ENCODE data around the gene SMPD3. TPM values are rescaled to one million over a fixed set of nuclear protein-coding genes. Genes with fewer than 3 reads are reported as not detected.

The SMPD3 gene
- total and polyA plus RNA-seq, 8 donors = 0.79 to 3.7 (median 2.8) TPM

GRCh38 chr16:68356249-68356918, 91.9 kb downstream of the SMPD3 start:
- TF ChIP-seq CTCF (IDR thresholded peaks at IDR 0.05) = no peak
- H3K9me3 ChIP-seq = no peaks in the 10 kb centered on the region
- H3K27ac ChIP-seq = no peak overlapping the region
- H3K27me3 ChIP-seq = no peaks in the 10 kb centered on the region
- ATAC-seq (no peak), DNase-seq (peak in 1 of 4 donors; percentile 76)
- H3K4me3 ChIP-seq = no peak overlapping the region
- H3K36me3 ChIP-seq = peaks cover 0 to 92% of the 10 kb centered on the region in 2 donors
- intact Hi-C loops (cut with DNase I) = no loop called here
- peaks cover 0 to 17% of the 10 kb centered on the region in 2 donors for H3K4me1 ChIP-seq

DNA sequence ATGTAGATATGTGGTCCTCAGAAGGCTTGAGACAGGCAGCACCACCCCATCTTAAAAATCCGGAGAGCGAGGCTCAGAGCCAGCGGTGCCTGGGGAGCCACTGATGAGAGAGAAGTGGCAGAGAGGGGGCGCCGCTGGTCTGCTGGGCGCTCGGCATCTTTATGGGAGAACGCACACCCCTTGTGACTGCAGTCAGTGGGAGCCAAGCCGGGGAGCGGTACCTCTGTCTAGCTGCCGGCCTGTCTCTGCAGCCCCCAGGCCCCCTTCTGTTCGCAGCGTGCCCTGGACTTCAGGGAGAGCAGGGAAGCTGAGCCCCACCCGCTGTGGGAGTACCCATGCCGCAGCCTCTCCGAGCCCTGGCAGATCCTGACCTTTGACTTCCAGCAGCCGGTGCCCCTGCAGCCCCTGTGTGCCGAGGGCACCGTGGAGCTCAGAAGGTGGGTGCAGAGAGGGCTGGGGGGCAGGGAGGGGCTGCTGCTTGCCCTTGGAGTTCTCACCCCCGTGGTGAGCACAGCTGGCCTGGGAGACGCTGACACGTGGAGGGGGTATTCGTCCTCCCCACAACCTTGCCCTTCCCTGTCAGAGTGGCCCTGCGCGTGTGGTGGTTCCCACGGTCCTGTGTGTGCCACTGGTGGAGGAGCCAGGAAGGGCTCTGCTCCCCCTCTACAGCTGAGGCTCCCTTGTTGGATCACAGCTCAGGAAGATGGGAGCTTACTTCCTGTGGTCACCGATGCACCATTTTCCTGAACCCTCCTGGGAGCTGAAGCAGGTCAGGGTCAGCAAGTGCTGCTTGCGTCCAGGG, 92.7 kb downstream of the SMPD3 start:
- H3K4me3 ChIP-seq = no peak overlapping the region
- no peaks in the 10 kb centered on the region for H3K27me3 ChIP-seq
- H3K36me3 ChIP-seq = peaks cover 0 to 94% of the 10 kb centered on the region in 2 donors
- no peaks in the 10 kb centered on the region for H3K9me3 ChIP-seq
- intact Hi-C loops (cut with DNase I) = no loop called here
- DNase-seq (peak in 1 of 4 donors; percentile 66), ATAC-seq (no peak)
- no peak overlapping the region for H3K27ac ChIP-seq
- peaks cover 0 to 17% of the 10 kb centered on the region in 2 donors for H3K4me1 ChIP-seq
- TF ChIP-seq CTCF (IDR thresholded peaks at IDR 0.05) = no peak

DNA sequence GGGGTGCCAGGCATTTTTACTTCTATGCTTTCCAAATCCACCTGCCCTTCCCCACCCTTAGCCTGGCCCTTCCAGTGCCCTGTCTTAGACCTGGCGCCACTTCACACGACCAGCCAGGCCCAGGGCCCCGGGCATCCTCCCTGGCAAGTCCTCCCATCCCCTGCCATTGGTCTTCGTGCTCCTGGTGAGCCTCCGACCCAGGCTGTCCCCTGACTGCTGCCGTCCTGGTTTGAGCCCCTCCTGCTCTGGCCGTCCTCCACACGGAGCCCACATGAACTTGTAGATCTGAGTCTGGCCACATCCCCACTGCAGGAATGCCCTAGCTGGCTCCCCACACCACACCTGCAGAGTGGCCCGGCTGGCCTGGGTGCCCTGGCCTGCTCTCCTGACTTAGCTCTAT, 93.5 kb downstream of the SMPD3 start:
- no peak for ATAC-seq
- peaks cover 0 to 17% of the 10 kb centered on the region in 2 donors for H3K4me1 ChIP-seq
- no peak overlapping the region for H3K4me3 ChIP-seq
- H3K36me3 ChIP-seq = peaks cover 0 to 97% of the 10 kb centered on the region in 2 donors
- TF ChIP-seq CTCF (IDR thresholded peaks at IDR 0.05) = no peak
- H3K27ac ChIP-seq = no peak overlapping the region
- intact Hi-C loops (cut with DNase I) = no loop called here
- H3K9me3 ChIP-seq = no peaks in the 10 kb centered on the region
- peak in 1 of 4 donors; percentile 47 for DNase-seq
- no peaks in the 10 kb centered on the region for H3K27me3 ChIP-seq

DNA sequence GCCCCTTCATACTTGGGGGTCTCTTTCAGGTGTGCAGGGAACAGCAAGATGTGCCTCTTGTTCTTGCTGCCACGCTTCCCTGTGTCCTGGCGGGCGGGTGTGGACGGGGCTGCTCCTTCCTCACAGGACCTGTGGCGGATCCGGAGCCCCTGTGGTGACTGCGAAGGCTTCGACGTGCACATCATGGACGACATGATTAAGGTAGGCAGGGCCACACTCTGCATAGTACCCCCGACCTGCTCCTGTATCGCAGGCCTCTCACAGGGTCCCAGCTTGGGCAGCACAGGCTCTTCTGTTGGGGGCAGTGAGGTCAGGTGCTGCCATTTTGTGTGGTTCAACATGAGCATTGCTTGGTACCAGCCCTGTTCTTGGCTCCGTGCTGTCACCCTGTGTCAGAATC, 94.9 kb downstream of the SMPD3 start:
- DNase-seq = peak in 1 of 4 donors; percentile 54

More for the DNA sequence above, 94.9 kb downstream of the SMPD3 start:
- no peak for TF ChIP-seq CTCF (IDR thresholded peaks at IDR 0.05)
- Histone ChIP-seq H3K9me3 (no peaks in the 10 kb centered on the region), H3K36me3 (peaks cover 0 to 98% of the 10 kb centered on the region in 2 donors), H3K4me3 (no peak overlapping the region), H3K4me1 (peaks cover 0 to 17% of the 10 kb centered on the region in 2 donors), H3K27ac (no peak overlapping the region), H3K27me3 (no peaks in the 10 kb centered on the region)
- intact Hi-C loops (cut with DNase I) = no loop called here
- no peak for ATAC-seq
